Measurements from ENCODE around the gene PLCL1. TPM values are rescaled to one million over a fixed set of nuclear protein-coding genes. Genes with fewer than 3 reads are reported as not detected.

The PLCL1 gene
- total and polyA plus RNA-seq, 2 donors (not counting 3 experiments of a cell fraction or from before 2014, with no cell fraction given), result 0.79 to 3.4 TPM

DNA sequence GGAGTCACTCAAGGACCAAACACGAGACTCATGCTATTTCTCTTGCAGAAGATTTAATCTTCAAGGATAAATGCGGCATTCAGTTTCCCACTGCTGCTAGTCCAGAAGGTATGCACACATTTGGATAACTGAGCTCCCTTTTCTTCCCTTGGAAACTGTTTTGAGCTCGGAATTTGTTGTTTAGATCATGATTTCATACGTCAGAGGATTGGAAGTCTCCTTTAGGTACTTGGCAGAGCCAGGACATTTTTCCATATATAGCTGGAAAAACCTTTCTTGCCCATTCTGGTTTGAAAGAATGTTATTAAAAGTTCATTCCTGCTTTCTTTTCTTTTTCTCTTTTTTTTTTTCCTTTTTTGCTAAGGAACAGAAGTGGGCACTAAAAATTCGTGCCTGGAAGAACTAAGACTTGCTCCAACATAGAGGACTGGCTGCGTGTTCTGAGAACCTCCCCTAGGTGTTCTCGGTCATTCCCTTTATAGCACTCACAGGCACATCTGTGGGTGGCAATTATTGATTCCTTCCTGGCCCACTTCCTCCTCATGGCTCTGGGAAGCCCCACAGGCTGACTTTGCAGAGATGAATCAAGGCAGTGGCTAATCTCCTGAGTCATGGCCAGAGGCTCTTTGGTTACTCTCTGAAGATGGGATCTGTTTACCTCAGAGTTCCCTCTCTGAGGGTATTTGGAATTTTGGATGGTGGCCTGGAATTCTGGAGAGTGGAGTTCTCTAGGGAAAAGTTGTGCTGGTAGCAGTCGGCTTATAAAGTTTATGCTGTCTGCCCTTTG, 104.8 kb downstream of the PLCL1 start:
- no peak overlapping the region for H3K9ac ChIP-seq (replicated peaks; ENCODE audit: extremely low read depth, insufficient read depth, low read length)
- H3K36me3 ChIP-seq (ENCODE audit: control insufficient read depth in 2 of 2, extremely low read depth in 1 of 2, insufficient read depth in 2 of 2, low read length in 2 of 2), result no peaks in the 10 kb centered on the region
- POLR2A ChIA-PET, result no interaction called here
- H3K27ac ChIP-seq (ENCODE audit: insufficient read depth, low read depth, low read length), result no peak overlapping the region
- H2AFZ ChIP-seq (ENCODE audit: low read depth, low read length), result no peak overlapping the region
- no peak overlapping the region for H3K4me3 ChIP-seq (replicated peaks in 1 of 3; ENCODE audit: insufficient read depth in 1 of 3, low read depth in 1 of 3, low read length in 3 of 3)
- CTCF ChIA-PET, result no interaction called here
- BruUV-seq (replicated peaks), result no TSS peak
- dilution Hi-C loops (cut with MboI; ENCODE audit: extremely low pct_ligation_motif_present, low sequenced_read_pairs), result no loop called here
- H3K79me2 ChIP-seq (ENCODE audit: control insufficient read depth, insufficient read depth, low read length), result no peaks in the 10 kb centered on the region
- intact Hi-C loops (cut with micrococcal nuclease), result no loop called here
- H4K20me1 ChIP-seq (replicated peaks; ENCODE audit: control insufficient read depth, extremely low read depth, insufficient read depth, low read length), result no peaks in the 10 kb centered on the region
- H3K9me1 ChIP-seq (replicated peaks; ENCODE audit: control insufficient read depth, extremely low read depth, insufficient read depth, low read length), result no peaks in the 10 kb centered on the region
- no peak overlapping the region for H3K4me2 ChIP-seq (ENCODE audit: insufficient read depth, low read length)
- DNase-seq (ENCODE audit: low read depth, low spot score), result peak; percentile 34
- TF ChIP-seq, protein P1, sequence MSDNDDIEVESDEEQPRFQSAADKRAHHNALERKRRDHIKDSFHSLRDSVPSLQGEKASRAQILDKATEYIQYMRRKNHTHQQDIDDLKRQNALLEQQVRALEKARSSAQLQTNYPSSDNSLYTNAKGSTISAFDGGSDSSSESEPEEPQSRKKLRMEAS (IDR thresholded peaks at IDR 0.05; ENCODE audit: insufficient read depth, insufficient read length), result no peak
- no peak for TF ChIP-seq EZH2 (IDR thresholded peaks at IDR 0.05; ENCODE audit: borderline replicate concordance, low read depth, low read length, severe bottlenecking)
- TF ChIP-seq, protein P2, sequence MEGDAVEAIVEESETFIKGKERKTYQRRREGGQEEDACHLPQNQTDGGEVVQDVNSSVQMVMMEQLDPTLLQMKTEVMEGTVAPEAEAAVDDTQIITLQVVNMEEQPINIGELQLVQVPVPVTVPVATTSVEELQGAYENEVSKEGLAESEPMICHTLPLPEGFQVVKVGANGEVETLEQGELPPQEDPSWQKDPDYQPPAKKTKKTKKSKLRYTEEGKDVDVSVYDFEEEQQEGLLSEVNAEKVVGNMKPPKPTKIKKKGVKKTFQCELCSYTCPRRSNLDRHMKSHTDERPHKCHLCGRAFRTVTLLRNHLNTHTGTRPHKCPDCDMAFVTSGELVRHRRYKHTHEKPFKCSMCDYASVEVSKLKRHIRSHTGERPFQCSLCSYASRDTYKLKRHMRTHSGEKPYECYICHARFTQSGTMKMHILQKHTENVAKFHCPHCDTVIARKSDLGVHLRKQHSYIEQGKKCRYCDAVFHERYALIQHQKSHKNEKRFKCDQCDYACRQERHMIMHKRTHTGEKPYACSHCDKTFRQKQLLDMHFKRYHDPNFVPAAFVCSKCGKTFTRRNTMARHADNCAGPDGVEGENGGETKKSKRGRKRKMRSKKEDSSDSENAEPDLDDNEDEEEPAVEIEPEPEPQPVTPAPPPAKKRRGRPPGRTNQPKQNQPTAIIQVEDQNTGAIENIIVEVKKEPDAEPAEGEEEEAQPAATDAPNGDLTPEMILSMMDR (IDR thresholded peaks at IDR 0.05; ENCODE audit: extremely low read depth in 1 of 2, insufficient read depth in 1 of 2, low read depth in 1 of 2, low read length in 2 of 2), result no peak
- TF ChIP-seq POLR2A (IDR thresholded peaks at IDR 0.05; ENCODE audit: low read depth, low read length), result no peak
- TF ChIP-seq POLR2AphosphoS5 (IDR thresholded peaks at IDR 0.05; ENCODE audit: insufficient read depth, low read depth, low read length), result no peak
- peak; percentile 65 for TF ChIP-seq FOS (IDR thresholded peaks at IDR 0.05; ENCODE audit: borderline replicate concordance, insufficient read depth, low read length)
- no peak for TF ChIP-seq GATA2 (IDR thresholded peaks at IDR 0.05; ENCODE audit: insufficient read depth, insufficient read length, low read depth, low read length)
- TF ChIP-seq JUN (IDR thresholded peaks at IDR 0.05; ENCODE audit: borderline replicate concordance, insufficient read depth, insufficient read length, low read depth), result no peak
- no peaks in the 10 kb centered on the region for H3K4me1 ChIP-seq (ENCODE audit: control insufficient read depth, extremely low read depth, insufficient read depth, low read length)
- no peaks in the 10 kb centered on the region for H3K9me3 ChIP-seq (replicated peaks; ENCODE audit: control insufficient read depth, insufficient read depth, low read length)
- FAIRE-seq, result no peak
- H3K27me3 ChIP-seq (ENCODE audit: control insufficient read depth in 2 of 2, insufficient read depth in 2 of 2, low read length in 2 of 2), result no peaks in the 10 kb centered on the region
